Measurements from ENCODE around the gene CFL1. TPM values are rescaled to one million over a fixed set of nuclear protein-coding genes. Genes with fewer than 3 reads are reported as not detected.
A peak's percentile ranks its signal among the peaks of the same experiment; 100 is the strongest.

Gene CFL1
- total and polyA plus RNA-seq, 2 of the 8 experiments (the other 6 are each of a cell fraction or from before 2014, with no cell fraction given): 1,252 to 1,365 TPM

DNA sequence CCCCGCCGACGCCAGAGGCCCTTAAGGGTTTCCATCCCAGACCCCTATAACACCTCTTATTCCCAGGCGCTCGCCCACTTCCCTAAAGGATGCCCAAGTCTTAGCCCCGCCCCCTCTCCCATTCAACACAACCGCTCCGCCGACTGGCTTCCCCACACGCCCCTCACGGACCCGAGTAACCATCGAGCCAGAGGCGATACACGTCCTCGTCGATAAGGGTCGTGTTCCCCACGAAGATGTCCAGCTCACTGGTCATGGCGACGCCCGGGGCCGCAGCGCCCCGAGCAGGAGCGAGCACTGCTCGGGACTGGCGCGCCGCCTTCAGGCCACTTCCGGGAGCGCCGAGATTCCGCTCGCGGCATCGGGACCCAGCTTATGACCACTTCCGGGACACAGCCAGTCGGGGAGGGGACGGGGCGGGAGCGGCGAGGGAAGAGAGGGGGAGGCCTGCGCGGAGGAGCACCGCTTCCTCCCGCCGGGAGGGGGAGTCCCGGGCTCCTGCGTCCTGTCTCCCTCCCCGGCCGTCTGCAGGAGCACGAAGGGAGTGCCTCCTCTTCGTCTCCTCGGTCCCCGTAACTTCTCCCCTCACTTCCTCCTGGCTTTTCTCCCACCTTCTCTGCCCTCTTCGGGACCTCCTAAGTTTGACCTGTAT is 30.3 kb upstream of the CFL1 start, which contains the start of gene FIBP (continued):
- TF ChIP-seq BRCA1 (IDR thresholded peaks at IDR 0.05; ENCODE audit: low read depth, low read length) (no peak), SAP30 (IDR thresholded peaks at IDR 0.05; ENCODE audit: insufficient read depth, insufficient replicate concordance, low read length) (no peak), RFX5 (IDR thresholded peaks at IDR 0.05; ENCODE audit: borderline replicate concordance, low read depth, low read length) (no peak), FOSL1 (IDR thresholded peaks at IDR 0.05; ENCODE audit: insufficient read depth, low read depth, low read length) (no peak), TBP (IDR thresholded peaks at IDR 0.05; ENCODE audit: low read depth, low read length) (peak; percentile 60; the same call in 1 of the 2 replicates), CHD2 (IDR thresholded peaks at IDR 0.05; ENCODE audit: low read length) (no peak), TCF12 (IDR thresholded peaks at IDR 0.05; ENCODE audit: low read depth, low read length) (0 out of 2 replicates have a peak, but pooled peaks have one; percentile 3), JUND (IDR thresholded peaks at IDR 0.05; ENCODE audit: low read length) (no peak), ZNF274 (IDR thresholded peaks at IDR 0.05; ENCODE audit: borderline replicate concordance, extremely low read depth, low read length) (no peak), CBX5 (IDR thresholded peaks at IDR 0.05; ENCODE audit: low read depth, low read length) (no peak), NRF1 (IDR thresholded peaks at IDR 0.05; ENCODE audit: low read depth, low read length) (no peak), TAF7 (optimal IDR thresholded peaks at IDR 0.05; ENCODE audit: borderline replicate concordance, low read depth, low read length) (peak; percentile 89), HDAC2 (IDR thresholded peaks at IDR 0.05; ENCODE audit: borderline replicate concordance in 1 of 2, low read depth in 2 of 2, low read length in 2 of 2) (peak in 1 of 2 experiments; percentile 31; a peak in 1 of 4 replicates), HDAC6 (IDR thresholded peaks at IDR 0.05; ENCODE audit: low read depth, low read length) (no peak), CEBPB (IDR thresholded peaks at IDR 0.05; ENCODE audit: low read depth, low read length) (no peak), POU5F1 (IDR thresholded peaks at IDR 0.05; ENCODE audit: low read depth, low read length) (no peak), EZH2 (IDR thresholded peaks at IDR 0.05; ENCODE audit: low read depth, low read length, severe bottlenecking) (no peak), KDM5A (IDR thresholded peaks at IDR 0.05; ENCODE audit: low read length) (peak; percentile 54; the same call in 1 of the 2 replicates), RAD21 (IDR thresholded peaks at IDR 0.05 in 1 of 2, conservative IDR thresholded peaks at IDR 0.05 in 1 of 2; ENCODE audit: low read depth in 2 of 2, low read length in 2 of 2) (peak; percentile 42 to 64), BCL11A (IDR thresholded peaks at IDR 0.05; ENCODE audit: low read depth in 2 of 2, low read length in 2 of 2) (no peak), SP2 (IDR thresholded peaks at IDR 0.05; ENCODE audit: low read length) (no peak), GABPA (IDR thresholded peaks at IDR 0.05; ENCODE audit: borderline replicate concordance, insufficient read depth, low read length) (peak; percentile 91), SP1 (IDR thresholded peaks at IDR 0.05; ENCODE audit: low read depth, low read length) (no peak)
- TF ChIP-seq, protein P1, sequence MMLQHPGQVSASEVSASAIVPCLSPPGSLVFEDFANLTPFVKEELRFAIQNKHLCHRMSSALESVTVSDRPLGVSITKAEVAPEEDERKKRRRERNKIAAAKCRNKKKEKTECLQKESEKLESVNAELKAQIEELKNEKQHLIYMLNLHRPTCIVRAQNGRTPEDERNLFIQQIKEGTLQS (IDR thresholded peaks at IDR 0.05; ENCODE audit: insufficient read depth, low read depth, low read length): peak; percentile 56; the same call in 1 of the 2 replicates

Measured in H1 (cell line).